Stimulated activated CD8-positive, alpha-beta memory T cell treated with anti-CD3 and anti-CD28 coated beads, Interleukin-2, amount 100 ng/mL, for 48 hours (primary cell): ENCODE results near the gene AKAP6.
"Not testable (repeated sequence)": the region's sequence is repeated elsewhere in the genome, so short reads cannot be mapped to it uniquely, and the experiment has no call there.

Experiments
- DNase-seq, 2 donors: peaks; one replicate each; pipeline ENCODE4 v3.0.0-alpha.2; 2020; ENCODE audit warnings: low read depth in 2 of 2

AKAP6 gene

GRCh38 chr14:32756775-32757174 lies 427.7 kb downstream of the AKAP6 start:
- DNase-seq, result no peak

GRCh38 chr14:32757568-32757967 lies 428.5 kb downstream of the AKAP6 start:
- DNase-seq, result no peak

GRCh38 chr14:32761381-32761968 lies 432.4 kb downstream of the AKAP6 start:
- no peak for DNase-seq

- DNase-seq, result no peak
Measured at GRCh38 chr14:32762886-32763285, 433.8 kb downstream of the AKAP6 start.

- no peak for DNase-seq
Measured at GRCh38 chr14:32763673-32764072, 434.6 kb downstream of the AKAP6 start.

GRCh38 chr14:32764131-32764530 lies 435.0 kb downstream of the AKAP6 start:
- no peak for DNase-seq

- no peak for DNase-seq
Measured at GRCh38 chr14:32770422-32770821, 441.3 kb downstream of the AKAP6 start.

GRCh38 chr14:32774214-32774613 lies 445.1 kb downstream of the AKAP6 start:
- no peak for DNase-seq

- DNase-seq, result no peak
Measured at GRCh38 chr14:32779840-32780239, 450.7 kb downstream of the AKAP6 start.

- DNase-seq, result no peak
Measured at GRCh38 chr14:32784405-32784804, 455.3 kb downstream of the AKAP6 start.

- DNase-seq, result no peak
Measured at GRCh38 chr14:32785585-32785984, 456.5 kb downstream of the AKAP6 start.

- no peak for DNase-seq
Measured at GRCh38 chr14:32786886-32787285, 457.8 kb downstream of the AKAP6 start.

- DNase-seq, result not testable (repeated sequence)
Measured at GRCh38 chr14:32793033-32793432, 463.9 kb downstream of the AKAP6 start.

- DNase-seq, result no peak
Measured at GRCh38 chr14:32800320-32800719, 471.2 kb downstream of the AKAP6 start.

- DNase-seq, result no peak
Measured at GRCh38 chr14:32802295-32802694, 473.2 kb downstream of the AKAP6 start.

GRCh38 chr14:32805979-32806378 lies 476.9 kb downstream of the AKAP6 start:
- no peak for DNase-seq

GRCh38 chr14:32808644-32809043 lies 479.5 kb downstream of the AKAP6 start:
- no peak for DNase-seq

- DNase-seq, result no peak
Measured at GRCh38 chr14:32809255-32809654, 480.2 kb downstream of the AKAP6 start.

GRCh38 chr14:32813401-32813800 lies 484.3 kb downstream of the AKAP6 start:
- no peak for DNase-seq

GRCh38 chr14:32814721-32815120 lies 485.6 kb downstream of the AKAP6 start:
- DNase-seq, result no peak

- DNase-seq, result no peak
Measured at GRCh38 chr14:32816588-32816987, 487.5 kb downstream of the AKAP6 start.

GRCh38 chr14:32817780-32818179 lies 488.7 kb downstream of the AKAP6 start:
- DNase-seq, result no peak

- no peak for DNase-seq
Measured at GRCh38 chr14:32818581-32818980, 489.5 kb downstream of the AKAP6 start.

GRCh38 chr14:32820181-32820580 lies 491.1 kb downstream of the AKAP6 start:
- no peak for DNase-seq
